Sigmoid colon (tissue), 7 donors: ENCODE measurements around the gene DIP2B. TPM values are rescaled to one million over a fixed set of nuclear protein-coding genes. Genes with fewer than 3 reads are reported as not detected.

Experiments
- DNase-seq: peaks from one replicate; pipeline ENCODE4 v3.0.0-alpha.2; 2019
- H3K27ac ChIP-seq, 4 donors: fragments of 200-600 bp; sonication (generic); one replicate each; pipeline ENCODE4 v1.5.1; 2016 to 2019; ENCODE audit warnings: mild to moderate bottlenecking in 1 of 4
- H3K27me3 ChIP-seq, 3 donors: fragments of 200-600 bp; sonication (generic); one replicate each; pipeline ENCODE4 v1.5.1; 2019; ENCODE audit warnings: mild to moderate bottlenecking in 1 of 3
- H3K36me3 ChIP-seq, 4 donors: fragments of 200-600 bp; sonication (generic); one replicate each; pipeline ENCODE4 v1.5.1; 2016 to 2019
- H3K4me1 ChIP-seq, 4 donors: fragments of 200-600 bp; sonication (generic); one replicate each; pipeline ENCODE4 v1.5.1; 2017 to 2019
- H3K4me3 ChIP-seq, 4 donors: fragments of 200-600 bp; sonication (generic); one replicate each; pipeline ENCODE4 v1.5.1; 2017 to 2019; ENCODE audit warnings: mild to moderate bottlenecking in 2 of 4, moderate library complexity in 1 of 4
- H3K9me3 ChIP-seq, 4 donors: fragments of 200-600 bp in 3 of 4; sonication (generic) in 3 of 4; one replicate each; pipeline versions ENCODE4 v1.5.1 to v1.6.1; 2013 to 2019
- CTCF ChIP-seq, 4 experiments: fragments of 450-650 bp in 3 of 4; fragments of 200-600 bp in 1 of 4; IDR thresholded peaks; one replicate each; pipeline ENCODE4 v1.5.1; 2016 to 2019; ENCODE audit warnings: antibody characterized with exemption in 4 of 4, mild to moderate bottlenecking in 3 of 4, moderate library complexity in 2 of 4
- EP300 ChIP-seq, 4 donors: sonication (generic); formaldehyde crosslinking; IDR thresholded peaks; one replicate each; pipeline ENCODE4 v1.6.1; 2017; ENCODE audit warnings: antibody characterized with exemption in 4 of 4
- POLR2A ChIP-seq, 2 donors: fragments of 450-650 bp; IDR thresholded peaks; one replicate each; pipeline ENCODE4 v1.6.1; 2016; ENCODE audit warnings: antibody characterized with exemption in 2 of 2, mild to moderate bottlenecking in 2 of 2, moderate library complexity in 2 of 2
- POLR2AphosphoS5 ChIP-seq, 4 donors: sonication (generic); formaldehyde crosslinking; IDR thresholded peaks; one replicate each; pipeline ENCODE4 v1.6.1; 2017; ENCODE audit warnings: antibody characterized with exemption in 4 of 4
- WGBS, 2 donors: extraction: QIAGEN DNeasy Blood & Tissue Kit; methylation state at CpG; one replicate each; pipeline ENCODE4 v1.1.7; 2013; 5-methylcytosine and 5-hydroxymethylcytosine counted together
- intact Hi-C: fragments of 100-400 bp; cut with DNase I; formaldehyde crosslinking; loops from one replicate; pipeline ENCODE4 v1.15.1; 2023
- polyA plus RNA-seq, 3 donors: library from polyadenylated mRNA; stranded (reverse); fragments of 200-250 nt; gene quantifications; one replicate each; pipeline ENCODE4 v1.2.3, GENCODE V29; 2013
- total RNA-seq, 4 donors: library from RNA; depleted of rRNA; stranded (reverse); fragments of >200 nt; gene quantifications; one replicate each; pipeline ENCODE4 v1.1.0, GENCODE V29; 2016
- donor health status: healthy with polysubstance abuse.
- donor health status: Bipolar disorder and iron deficiency.
- donor health status: healthy.

The DIP2B gene
- total and polyA plus RNA-seq, 7 donors = 7.2 to 28.0 (median 16.4) TPM

DNA sequence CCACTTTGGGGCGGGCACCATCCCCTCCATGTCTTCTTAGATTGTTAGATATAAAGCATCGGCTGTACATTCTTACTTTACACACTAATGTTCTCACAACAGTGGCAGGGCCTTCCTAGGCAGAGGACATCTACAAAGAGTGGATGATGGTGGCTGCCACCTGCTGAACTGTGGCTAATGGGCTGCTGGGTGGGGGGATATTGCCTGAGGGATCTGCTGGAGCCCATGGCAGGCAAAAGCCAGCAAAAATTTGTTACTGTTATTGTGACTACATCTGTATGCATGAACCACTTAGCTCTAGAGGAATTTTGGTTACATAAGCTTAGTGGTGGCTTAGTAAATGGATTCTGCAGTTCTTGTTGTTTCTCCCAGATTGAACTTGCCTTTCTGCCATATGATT lies 52.6 kb downstream of the DIP2B start:
- WGBS, 2 donors = 95 to 96% methylated on average over 2 of the region's 2 CpGs
- intact Hi-C loops = no loop called here
- TF ChIP-seq POLR2AphosphoS5 (IDR thresholded peaks at IDR 0.05) (no peak), EP300 (IDR thresholded peaks at IDR 0.05) (no peak), POLR2A (IDR thresholded peaks at IDR 0.05) (no peak), CTCF (IDR thresholded peaks at IDR 0.05) (no peak)

DNA sequence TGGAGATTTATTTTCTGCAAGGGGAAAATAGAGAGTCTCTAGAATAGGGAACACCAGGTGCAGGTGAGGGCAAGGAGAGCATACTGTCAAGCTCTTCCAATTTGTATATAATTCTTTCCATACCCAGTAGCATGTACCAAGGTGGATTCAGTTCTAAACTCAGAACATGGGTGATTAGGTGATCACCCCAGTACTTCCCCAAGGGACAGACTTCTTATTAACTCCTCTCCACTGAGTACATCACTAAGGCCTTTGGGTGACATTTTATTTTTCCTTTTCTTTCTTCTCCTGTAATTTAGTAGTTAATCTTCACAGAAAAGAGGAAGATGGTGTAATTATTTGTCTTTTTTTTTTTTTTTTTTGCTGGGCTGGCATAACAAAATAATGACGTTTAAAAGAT lies 54.2 kb downstream of the DIP2B start:
- 33 to 53% methylated on average over 1 of the region's 1 CpG for WGBS, 2 donors
- intact Hi-C loops = no loop called here
- Histone ChIP-seq H3K36me3 (no peaks in the 10 kb centered on the region), H3K9me3 (no peaks in the 10 kb centered on the region), H3K4me1 (peaks cover 0 to 5% (median 0%) of the 10 kb centered on the region in 4 donors), H3K27me3 (no peaks in the 10 kb centered on the region), H3K4me3 (no peak overlapping the region), H3K27ac (no peak overlapping the region)
- no peak for DNase-seq
- TF ChIP-seq POLR2A (IDR thresholded peaks at IDR 0.05) = no peak
- TF ChIP-seq CTCF (IDR thresholded peaks at IDR 0.05) = no peak
- no peak for TF ChIP-seq POLR2AphosphoS5 (IDR thresholded peaks at IDR 0.05)
- TF ChIP-seq EP300 (IDR thresholded peaks at IDR 0.05) = no peak

More for the DNA sequence above, 52.6 kb downstream of the DIP2B start:
- Histone ChIP-seq H3K9me3 (no peaks in the 10 kb centered on the region), H3K27me3 (no peaks in the 10 kb centered on the region), H3K4me1 (no peaks in the 10 kb centered on the region), H3K4me3 (no peak overlapping the region), H3K27ac (no peak overlapping the region), H3K36me3 (no peaks in the 10 kb centered on the region)
- no peak for DNase-seq

DNA sequence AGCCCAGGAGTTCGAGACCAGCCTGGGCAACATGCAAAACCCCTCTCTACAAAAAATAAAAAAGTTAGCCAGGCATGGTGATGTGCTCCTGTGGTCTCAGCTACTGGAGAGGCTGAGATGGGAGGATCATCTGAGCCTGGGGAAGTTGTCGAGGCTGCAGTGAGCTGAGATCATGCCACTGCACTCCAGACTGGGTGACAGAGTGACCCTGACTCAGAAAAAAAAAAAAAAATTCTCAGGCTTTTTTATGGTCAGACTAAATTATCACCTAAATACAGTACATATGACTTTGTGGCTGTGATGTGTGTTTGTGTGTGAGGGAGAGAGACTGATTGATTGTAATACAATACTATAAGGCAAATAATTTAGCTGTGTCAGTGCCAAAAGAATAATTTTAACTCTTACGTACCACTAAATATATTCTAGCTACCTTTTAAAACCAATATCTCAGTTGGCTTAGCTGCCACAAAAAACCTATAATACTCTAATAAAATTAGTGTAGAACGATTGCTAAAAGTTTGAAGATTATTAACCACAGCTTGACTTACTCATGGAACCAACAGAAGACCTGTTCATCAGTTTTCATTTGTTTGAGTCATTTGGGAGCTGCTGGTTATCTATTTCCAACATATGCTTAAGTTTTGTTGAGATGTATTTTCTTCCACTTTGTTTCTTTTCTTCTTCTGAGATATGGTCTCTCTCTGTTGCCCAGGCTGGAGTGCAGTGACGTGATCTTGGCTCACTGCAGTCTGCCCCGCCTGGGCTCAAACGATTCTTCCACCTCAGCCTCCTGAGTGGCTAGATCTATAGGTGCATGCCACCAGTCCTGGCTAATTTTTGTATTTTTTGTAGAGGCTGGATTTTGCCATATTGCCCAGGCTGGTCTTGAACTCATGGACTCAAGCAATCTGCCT lies 58.0 kb downstream of the DIP2B start:
- peaks cover 0 to 11% (median 0%) of the 10 kb centered on the region in 4 donors for H3K4me1 ChIP-seq
- intact Hi-C loops = no loop called here
- H3K27me3 ChIP-seq = no peaks in the 10 kb centered on the region
- WGBS, 2 donors = 80 to 91% methylated on average over 7 of the region's 7 CpGs
- no peak overlapping the region for H3K27ac ChIP-seq
- TF ChIP-seq CTCF (IDR thresholded peaks at IDR 0.05) (no peak), EP300 (IDR thresholded peaks at IDR 0.05) (no peak), POLR2AphosphoS5 (IDR thresholded peaks at IDR 0.05) (no peak), POLR2A (IDR thresholded peaks at IDR 0.05) (no peak)
- H3K36me3 ChIP-seq = no peaks in the 10 kb centered on the region
- DNase-seq = no peak
- no peak overlapping the region for H3K4me3 ChIP-seq
- no peaks in the 10 kb centered on the region for H3K9me3 ChIP-seq

DNA sequence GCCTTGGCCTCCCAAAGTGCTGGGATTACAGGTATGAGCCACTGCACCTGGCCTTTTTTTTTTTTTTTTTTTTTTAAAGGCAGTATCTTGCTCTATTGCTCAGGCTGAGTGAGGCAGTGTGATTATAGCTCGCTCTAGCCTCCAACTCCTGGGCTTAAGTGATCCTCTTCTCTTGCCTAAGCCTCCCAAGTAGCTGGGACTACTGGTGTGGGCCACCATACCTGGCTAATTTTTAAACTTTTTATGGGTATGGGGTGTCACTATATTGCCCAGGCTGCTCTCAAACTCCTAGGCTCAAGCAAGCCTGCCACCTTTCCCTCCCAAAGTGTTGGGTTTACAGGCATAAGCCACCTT lies 58.6 kb downstream of the DIP2B start:
- DNase-seq = no peak
- H3K9me3 ChIP-seq = no peaks in the 10 kb centered on the region
- TF ChIP-seq EP300 (IDR thresholded peaks at IDR 0.05) (no peak), POLR2A (IDR thresholded peaks at IDR 0.05) (no peak), POLR2AphosphoS5 (IDR thresholded peaks at IDR 0.05) (no peak), CTCF (IDR thresholded peaks at IDR 0.05) (no peak)
- peaks cover 0 to 15% (median 6%) of the 10 kb centered on the region in 4 donors for H3K4me1 ChIP-seq
- H3K27me3 ChIP-seq = no peaks in the 10 kb centered on the region
- no peaks in the 10 kb centered on the region for H3K36me3 ChIP-seq
- H3K4me3 ChIP-seq = no peak overlapping the region
- 63 to 94% methylated on average over 1 of the region's 1 CpG for WGBS, 2 donors
- intact Hi-C loops = no loop called here
- H3K27ac ChIP-seq = no peak overlapping the region
